NCI-H2196 treated with DMSO at 0.1 percent for 48 hours (cell line): ENCODE measurements around the gene TMEM8B.

Experiments
- DNase-seq: peaks from one replicate; lab custom pipeline; 2025; ENCODE audit not compliant: unreplicated experiment; lab: John Stamatoyannopoulos, UW

Gene TMEM8B

GRCh38 chr9:35811381-35812024, 17.5 kb upstream of the TMEM8B start:
- DNase-seq, result peak; percentile 31

DNA sequence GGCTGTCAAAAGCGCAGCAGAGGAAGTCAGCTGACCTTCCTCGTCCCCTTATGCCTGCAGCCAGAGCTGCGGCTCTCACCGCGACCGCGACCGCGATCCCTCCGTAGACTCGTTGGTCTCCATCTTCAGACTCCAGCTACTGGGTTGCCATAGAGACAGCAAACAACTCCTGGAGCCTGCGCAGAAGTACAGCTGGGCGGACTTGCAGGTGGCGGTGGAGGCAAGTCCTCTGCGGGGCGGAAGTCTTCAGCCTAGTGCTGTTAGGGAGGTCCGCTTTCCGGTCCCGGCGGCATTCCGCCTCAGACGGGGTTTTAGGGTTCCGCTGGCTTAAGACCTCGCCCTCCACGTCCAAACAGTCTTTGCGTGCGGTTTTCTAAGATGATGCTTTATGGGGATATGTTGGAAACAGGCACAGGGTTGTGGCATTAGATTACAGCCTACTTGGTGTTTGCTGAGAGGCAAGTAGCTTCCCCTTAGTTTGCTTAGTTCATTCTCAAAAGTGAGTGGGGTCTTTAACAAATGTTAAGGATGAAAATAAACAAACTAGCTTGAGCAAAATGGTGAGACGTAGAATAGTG, 16.9 kb upstream of the TMEM8B start, which contains the start of gene SPAG8:
Gene SPAG8 (minus strand): TSS at position 238 of the 578 bp plus-strand sequence. CDS start 115 bp downstream, at position 123.
- peak; percentile 98 for DNase-seq

GRCh38 chr9:35813434-35814105, 15.5 kb upstream of the TMEM8B start:
- peak; percentile 25 for DNase-seq

GRCh38 chr9:35814106-35814840, 14.8 kb upstream of the TMEM8B start:
- peak; percentile 31 for DNase-seq

DNA sequence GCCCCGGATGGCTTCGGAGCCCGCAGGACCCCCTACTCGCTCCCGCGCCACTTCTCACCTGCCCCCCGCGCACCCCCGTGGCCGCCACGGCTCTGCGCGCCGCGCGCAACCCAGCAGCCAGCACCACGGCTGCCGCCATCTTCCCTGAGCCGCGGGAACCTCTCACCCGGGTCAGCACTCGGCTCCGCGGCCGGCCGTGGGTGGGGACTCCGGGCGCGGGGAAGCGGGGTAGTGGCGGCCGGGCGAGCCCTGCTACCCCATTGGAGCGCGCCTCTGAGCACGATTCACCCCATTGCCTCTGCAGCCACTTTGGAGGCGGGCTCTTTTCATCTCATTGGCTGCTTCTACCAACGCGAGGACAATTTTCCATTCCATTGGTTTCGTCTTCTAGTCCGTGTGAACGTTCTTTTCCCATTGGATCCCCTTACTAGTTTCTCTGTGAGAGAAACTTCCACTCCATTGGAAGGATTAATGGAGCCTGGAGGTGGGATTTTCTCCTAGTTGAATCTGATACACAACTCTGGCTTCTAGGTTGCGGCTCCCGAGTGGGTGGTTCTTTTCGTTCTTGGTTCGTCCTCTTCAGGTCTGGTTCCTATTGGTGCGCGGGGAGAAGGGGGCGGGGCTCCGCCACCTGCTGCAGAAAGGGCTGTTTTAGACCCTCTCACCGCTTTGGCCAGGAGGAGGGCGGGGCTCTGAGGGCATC, 14.0 kb upstream of the TMEM8B start, which contains the start of gene HINT2:
Gene HINT2 (minus strand): TSS at position 202 of the 703 bp plus-strand sequence. CDS start 63 bp downstream, at position 139.
- peak; percentile 100 for DNase-seq

DNA sequence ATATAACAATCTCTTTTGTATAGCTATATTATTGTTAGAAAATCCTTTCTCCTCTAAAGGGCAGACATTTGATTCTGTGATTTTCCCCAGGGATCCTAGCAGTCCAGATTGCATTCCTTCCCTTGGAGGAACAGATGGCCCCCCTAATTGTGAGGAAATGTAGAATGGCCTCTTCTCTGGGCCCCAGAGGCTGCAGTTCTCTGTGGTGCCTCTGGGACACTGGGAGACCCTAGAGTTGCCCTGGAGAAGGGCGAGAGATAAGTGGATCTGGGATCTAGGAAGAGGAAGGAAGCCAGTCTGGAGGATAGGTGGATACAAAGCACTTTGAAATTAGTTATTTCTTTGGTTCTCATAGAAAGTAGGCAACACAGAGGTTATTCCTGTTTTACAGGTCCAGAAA, 12.3 kb upstream of the TMEM8B start:
- no peak for DNase-seq

DNA sequence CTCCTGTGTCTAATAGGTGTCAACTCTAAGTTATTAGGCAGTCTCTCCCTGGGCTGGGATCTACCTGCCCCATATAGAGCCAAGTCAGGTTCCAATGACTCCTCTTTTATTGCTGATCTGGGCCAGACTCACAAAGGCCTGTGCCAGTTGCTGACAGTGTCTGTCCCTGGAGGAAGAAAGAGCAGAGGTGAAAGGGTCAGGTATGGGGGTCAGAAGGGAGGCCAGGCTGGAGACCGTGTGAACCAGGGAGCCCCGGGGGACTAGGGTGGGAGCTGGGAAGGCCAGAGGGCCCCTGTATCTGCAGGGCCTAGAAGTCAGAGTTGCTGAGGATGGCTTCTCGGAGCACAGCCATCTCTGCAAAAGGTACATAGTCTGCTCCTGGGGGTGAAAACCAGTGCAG, 10.7 kb upstream of the TMEM8B start:
- no peak for DNase-seq

GRCh38 chr9:35820076-35820475, 9.0 kb upstream of the TMEM8B start:
- DNase-seq, result no peak

DNA sequence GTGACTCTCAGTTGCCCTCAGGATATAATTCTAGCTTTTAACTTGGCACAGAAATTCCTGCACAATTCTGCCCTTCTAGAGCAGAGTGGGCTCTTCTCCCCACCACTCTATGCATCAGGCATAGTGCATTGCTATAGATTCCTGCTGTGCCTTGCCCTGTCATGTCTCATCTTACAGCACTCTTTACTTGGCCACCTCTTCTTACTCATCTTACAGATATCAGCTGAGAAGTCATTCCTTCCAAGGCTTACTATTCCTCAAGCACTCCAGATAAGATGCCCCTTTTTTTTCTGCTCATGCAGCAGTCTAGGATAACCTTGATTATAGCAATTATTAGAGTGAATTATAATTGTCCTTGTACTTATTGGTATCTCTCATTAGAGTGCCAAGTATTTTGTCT, 6.1 kb upstream of the TMEM8B start:
- DNase-seq, result no peak

DNA sequence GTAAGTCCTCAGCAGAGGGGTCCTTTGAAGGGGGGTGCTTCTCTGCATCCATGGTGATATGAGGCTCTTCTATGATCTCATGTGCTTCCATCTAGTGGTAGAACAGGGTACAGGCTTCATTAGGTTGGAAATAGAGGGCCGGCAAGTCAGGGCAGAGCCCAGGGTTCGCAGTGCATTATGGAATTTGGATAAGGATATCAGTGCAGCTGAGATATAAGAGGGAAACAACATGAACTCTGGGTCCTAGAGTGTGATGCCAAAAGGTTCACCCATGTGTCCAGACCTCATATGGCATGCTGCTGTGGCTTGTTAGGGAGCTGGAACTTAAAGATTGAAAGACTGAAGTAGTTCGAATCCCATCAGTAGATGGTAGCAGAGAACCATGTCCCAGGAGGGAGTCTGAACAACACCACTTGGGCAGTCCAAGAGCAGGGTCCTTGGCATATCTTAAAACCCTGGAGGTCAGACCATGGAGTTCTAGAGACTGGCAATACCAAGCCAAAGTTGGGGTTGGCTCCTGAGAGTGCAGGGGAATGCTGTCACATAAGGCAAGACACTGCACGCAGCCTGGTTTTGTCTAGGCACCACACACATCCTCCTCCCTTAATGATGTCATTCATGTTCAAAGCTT, 2.8 kb upstream of the TMEM8B start:
- peak; percentile 39 for DNase-seq

DNA sequence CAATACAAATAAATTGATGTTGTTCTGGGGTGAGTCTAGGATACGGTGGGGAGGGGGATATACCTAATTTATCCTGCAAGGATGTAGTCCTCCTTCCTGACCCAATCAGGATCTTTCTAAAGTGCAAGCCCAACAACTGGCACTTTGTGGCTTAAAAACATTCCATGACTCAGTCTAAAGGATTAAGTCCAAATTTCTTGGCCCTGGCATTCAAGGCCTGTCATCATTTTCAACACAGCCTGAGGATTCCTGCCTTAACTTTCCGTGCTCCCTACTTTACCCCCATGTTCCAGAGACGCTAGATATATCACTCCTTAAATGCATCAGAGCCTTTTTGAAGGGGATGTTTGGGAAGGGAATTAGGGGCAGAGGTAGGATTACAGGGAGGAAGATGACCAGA, 1.5 kb upstream of the TMEM8B start:
- no peak for DNase-seq

GRCh38 chr9:35828716-35829083, 328 bp upstream of the TMEM8B start, which contains the start of gene FAM221B:
TSS of gene FAM221B (minus strand) at chr9:35828732. CDS start at chr9:35826161, 2,571 bp downstream.
- DNase-seq, result no peak

DNA sequence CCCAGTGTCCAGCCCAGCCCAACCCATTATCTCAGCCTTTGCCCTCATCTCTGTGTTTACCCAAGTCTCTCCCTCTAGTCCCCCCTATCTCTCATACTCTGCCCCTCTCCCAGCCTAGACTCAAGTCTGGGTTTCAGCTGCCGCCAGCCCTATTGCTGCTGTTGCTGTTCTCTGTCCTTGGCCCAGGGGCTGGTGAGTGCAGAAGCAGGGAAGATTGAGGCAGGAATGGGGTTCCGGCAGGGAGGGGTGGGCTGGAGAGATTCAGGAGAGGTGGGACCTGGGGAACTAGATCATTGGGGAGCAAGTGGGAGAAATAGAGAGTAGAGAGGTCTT, 702 bp downstream of the TMEM8B start:
- no peak for DNase-seq

GRCh38 chr9:35831040-35831439, 2.0 kb downstream of the TMEM8B start:
- no peak for DNase-seq

GRCh38 chr9:35832814-35833213, 3.8 kb downstream of the TMEM8B start:
- DNase-seq, result no peak

GRCh38 chr9:35834260-35835215, 5.5 kb downstream of the TMEM8B start:
- DNase-seq, result no peak

DNA sequence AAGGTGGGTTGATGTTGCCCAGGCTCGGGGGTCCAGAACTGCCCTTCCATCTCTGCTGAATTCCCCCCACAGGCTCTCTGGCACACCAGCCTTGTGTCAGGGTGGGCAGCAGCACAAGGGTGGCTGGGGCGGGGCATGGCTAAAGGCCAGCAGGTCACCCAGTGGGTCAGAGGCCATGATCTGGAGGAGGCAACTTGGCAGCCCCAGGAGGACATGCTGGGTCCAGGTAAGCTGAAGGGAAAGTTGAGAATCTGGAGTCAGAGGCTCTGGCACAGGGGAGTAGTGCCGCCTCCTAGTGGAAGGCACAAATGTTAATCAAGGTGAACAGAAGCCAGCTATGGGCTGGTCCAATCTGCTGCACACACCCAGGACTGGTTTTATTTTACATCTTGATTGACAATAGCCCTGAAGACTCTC, 6.2 kb downstream of the TMEM8B start:
- DNase-seq, result no peak

GRCh38 chr9:35835766-35836165, 6.7 kb downstream of the TMEM8B start:
- DNase-seq, result no peak

- DNase-seq, result no peak
Observed at GRCh38 chr9:35836595-35836994, 7.6 kb downstream of the TMEM8B start.
